ENCODE results near the gene TTI1.

The TTI1 gene

GRCh38 chr20:37934634-37935375 lies 98.5 kb downstream of the TTI1 start (continued):
- no peak for TF ChIP-seq ZBTB49 (tag by site-specific recombination; IDR thresholded peaks at IDR 0.05; ENCODE audit: low read depth)
- no peak for TF ChIP-seq ZBTB48 (tag by site-specific recombination; IDR thresholded peaks at IDR 0.05)
- TF ChIP-seq ZBTB26 (tag by site-specific recombination; optimal IDR thresholded peaks at IDR 0.05): no peak

GRCh38 chr20:37933786-37934633 lies 99.2 kb downstream of the TTI1 start:
- no peaks in the 10 kb centered on the region for H3K36me3 ChIP-seq (ENCODE audit: control insufficient read depth in 2 of 2, insufficient read depth in 1 of 2, low read length in 2 of 2)
- CTCF ChIA-PET: no interaction called here
- H3K27ac ChIP-seq (ENCODE audit: extremely low read depth, low read depth, low read length): no peak overlapping the region
- H3K4me3 ChIP-seq (ENCODE audit: low read depth, low read length): no peak overlapping the region
- POLR2A ChIA-PET: no interaction called here
- H3K9me3 ChIP-seq (ENCODE audit: control insufficient read depth, insufficient read depth, low read depth, low read length): no peaks in the 10 kb centered on the region
- TF ChIP-seq ZNF266 (tag by site-specific recombination; IDR thresholded peaks at IDR 0.05; ENCODE audit: low read depth) (no peak), ZNF140 (tag by site-specific recombination; IDR thresholded peaks at IDR 0.05) (no peak), ZNF776 (tag by site-specific recombination; IDR thresholded peaks at IDR 0.05; ENCODE audit: borderline replicate concordance) (no peak), GLI4 (tag by site-specific recombination; IDR thresholded peaks at IDR 0.05) (no peak), ZNF843 (tag by site-specific recombination; IDR thresholded peaks at IDR 0.05) (no peak)
- H3K4me1 ChIP-seq (ENCODE audit: control insufficient read depth, insufficient read depth, low read length): no peaks in the 10 kb centered on the region

All from HEK293 (cell line).